Measurements from ENCODE around the gene WASF3. TPM values are rescaled to one million over a fixed set of nuclear protein-coding genes. Genes with fewer than 3 reads are reported as not detected.

Gene WASF3
- total RNA-seq, 3 donors from 2014 or later (not counting 1 experiment from before 2014, with no cell fraction given): 0.61 TPM; not detected in 2

DNA sequence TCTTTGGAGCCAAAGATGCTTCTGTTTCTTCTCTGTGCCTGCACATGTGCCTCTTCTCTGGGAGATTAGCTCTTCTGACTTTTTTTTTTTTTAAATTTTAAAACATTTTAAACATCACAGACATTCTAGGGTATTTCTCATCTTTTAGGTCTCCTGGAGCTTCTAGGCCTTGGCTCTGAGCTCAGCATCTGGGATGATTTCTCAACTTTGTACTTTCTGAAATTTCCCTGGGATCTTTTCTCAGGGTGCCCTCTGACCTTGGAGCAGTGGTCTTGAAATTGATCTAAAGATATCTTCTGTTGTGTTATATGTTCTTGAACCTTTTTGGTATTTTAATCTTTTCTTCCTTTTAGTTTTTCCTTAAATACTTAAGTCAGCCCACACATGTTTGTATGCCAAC lies 6.2 kb downstream of the WASF3 start:
- Histone ChIP-seq H3K27ac (ENCODE audit: low read length) (no peak overlapping the region), H3K36me3 (ENCODE audit: control insufficient read depth, insufficient read depth, low read length) (no peaks in the 10 kb centered on the region), H3K4me3 (ENCODE audit: low read length) (no peak overlapping the region), H3K9me3 (ENCODE audit: control insufficient read depth, insufficient read depth, low read length) (no peaks in the 10 kb centered on the region), H3K4me1 (ENCODE audit: control insufficient read depth, insufficient read depth, low read length) (no peaks in the 10 kb centered on the region), H3K27me3 (ENCODE audit: control insufficient read depth, insufficient read depth, low read length) (peaks cover 21% of the 10 kb centered on the region)
- peaks cover 7% of the 10 kb centered on the region for H3K36me3 Mint-ChIP-seq
- no peaks in the 10 kb centered on the region for H3K9me3 Mint-ChIP-seq
- H3K27me3 Mint-ChIP-seq (ENCODE audit: low read depth in 2 of 2): peaks cover 17 to 19% of the 10 kb centered on the region in 2 donors
- peaks cover 0 to 2% of the 10 kb centered on the region in 2 donors for H3K4me1 Mint-ChIP-seq
- intact Hi-C loops (cut with micrococcal nuclease): no loop called here
- TF ChIP-seq, protein P1, sequence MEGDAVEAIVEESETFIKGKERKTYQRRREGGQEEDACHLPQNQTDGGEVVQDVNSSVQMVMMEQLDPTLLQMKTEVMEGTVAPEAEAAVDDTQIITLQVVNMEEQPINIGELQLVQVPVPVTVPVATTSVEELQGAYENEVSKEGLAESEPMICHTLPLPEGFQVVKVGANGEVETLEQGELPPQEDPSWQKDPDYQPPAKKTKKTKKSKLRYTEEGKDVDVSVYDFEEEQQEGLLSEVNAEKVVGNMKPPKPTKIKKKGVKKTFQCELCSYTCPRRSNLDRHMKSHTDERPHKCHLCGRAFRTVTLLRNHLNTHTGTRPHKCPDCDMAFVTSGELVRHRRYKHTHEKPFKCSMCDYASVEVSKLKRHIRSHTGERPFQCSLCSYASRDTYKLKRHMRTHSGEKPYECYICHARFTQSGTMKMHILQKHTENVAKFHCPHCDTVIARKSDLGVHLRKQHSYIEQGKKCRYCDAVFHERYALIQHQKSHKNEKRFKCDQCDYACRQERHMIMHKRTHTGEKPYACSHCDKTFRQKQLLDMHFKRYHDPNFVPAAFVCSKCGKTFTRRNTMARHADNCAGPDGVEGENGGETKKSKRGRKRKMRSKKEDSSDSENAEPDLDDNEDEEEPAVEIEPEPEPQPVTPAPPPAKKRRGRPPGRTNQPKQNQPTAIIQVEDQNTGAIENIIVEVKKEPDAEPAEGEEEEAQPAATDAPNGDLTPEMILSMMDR (IDR thresholded peaks at IDR 0.05): no peak
- H3K27ac Mint-ChIP-seq: no peak overlapping the region
- ATAC-seq (no peak), DNase-seq (no peak)
- H3K4me3 Mint-ChIP-seq: no peak overlapping the region

DNA sequence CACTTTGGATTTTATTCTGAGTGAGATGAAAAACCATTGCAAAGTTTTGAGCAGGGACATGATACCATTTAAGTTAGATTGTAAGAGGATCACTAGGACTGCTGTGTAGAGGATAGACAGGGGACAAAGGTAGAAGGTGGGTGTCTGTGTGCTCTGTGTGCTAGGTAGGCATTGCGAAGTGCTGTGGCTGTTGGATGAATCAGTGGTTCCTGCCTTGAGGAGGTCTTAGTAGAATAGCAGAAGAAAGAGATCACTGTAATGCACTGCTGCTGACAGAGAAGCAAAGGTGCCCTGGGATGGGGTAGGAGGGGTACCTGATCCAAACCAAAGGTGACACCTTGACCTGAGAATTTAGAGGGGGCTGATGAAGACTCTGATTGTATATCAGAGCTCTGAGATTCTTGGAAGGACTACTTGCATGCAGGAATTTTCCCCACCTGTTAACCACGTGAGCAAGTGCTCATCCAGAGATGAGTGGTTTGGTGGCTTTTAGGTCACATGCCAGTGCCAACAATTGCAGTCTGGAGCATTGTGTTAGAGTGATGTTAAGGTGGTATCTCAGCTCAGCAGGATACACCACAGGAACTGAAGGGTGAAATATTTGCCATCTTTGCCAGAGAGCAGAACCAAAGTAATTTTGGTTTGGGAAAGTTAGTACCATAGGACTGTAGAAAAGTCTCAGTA lies 10.8 kb downstream of the WASF3 start:
- no peaks in the 10 kb centered on the region for H3K9me3 Mint-ChIP-seq
- H3K36me3 Mint-ChIP-seq: no peaks in the 10 kb centered on the region
- no peak overlapping the region for H3K27ac ChIP-seq (ENCODE audit: low read length)
- peaks cover 8 to 17% of the 10 kb centered on the region in 2 donors for H3K27me3 Mint-ChIP-seq (ENCODE audit: low read depth in 2 of 2)
- TF ChIP-seq, protein P1 (IDR thresholded peaks at IDR 0.05): no peak
- no peak overlapping the region for H3K27ac Mint-ChIP-seq
- peaks cover 3% of the 10 kb centered on the region for H3K27me3 ChIP-seq (ENCODE audit: control insufficient read depth, insufficient read depth, low read length)
- DNase-seq (no peak), ATAC-seq (no peak)
- no peak overlapping the region for H3K4me3 Mint-ChIP-seq
- 79% methylated on average over 2 of the region's 2 CpGs for WGBS (ENCODE audit: insufficient coverage)
- intact Hi-C loops (cut with micrococcal nuclease): no loop called here
- H3K36me3 ChIP-seq (ENCODE audit: control insufficient read depth, insufficient read depth, low read length): no peaks in the 10 kb centered on the region
- H3K4me1 ChIP-seq (ENCODE audit: control insufficient read depth, insufficient read depth, low read length): no peaks in the 10 kb centered on the region
- H3K4me1 Mint-ChIP-seq: no peaks in the 10 kb centered on the region
- no peak overlapping the region for H3K4me3 ChIP-seq (ENCODE audit: low read length)
- no peaks in the 10 kb centered on the region for H3K9me3 ChIP-seq (ENCODE audit: control insufficient read depth, insufficient read depth, low read length)

DNA sequence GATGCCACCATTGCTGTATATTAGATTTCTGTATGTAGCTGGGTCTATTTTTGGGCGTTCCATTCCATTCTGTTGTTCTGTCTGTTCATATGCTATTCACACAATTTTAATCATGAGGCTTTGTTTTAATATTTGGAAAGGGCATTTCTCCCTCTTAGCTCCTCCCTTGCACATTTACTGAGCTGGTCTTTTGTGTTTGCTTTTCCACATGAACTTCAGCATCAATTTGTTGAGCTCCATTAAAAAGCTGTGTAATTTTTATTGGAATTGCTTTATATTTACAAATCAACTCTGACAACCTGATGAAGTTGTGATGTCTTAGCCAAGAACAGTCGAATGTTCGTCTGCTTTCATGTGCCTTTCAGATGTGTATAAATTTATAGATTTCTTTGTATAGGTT lies 14.0 kb downstream of the WASF3 start:
- 63% methylated on average over 2 of the region's 3 CpGs for WGBS (ENCODE audit: insufficient coverage)
- H3K36me3 ChIP-seq (ENCODE audit: control insufficient read depth, insufficient read depth, low read length): no peaks in the 10 kb centered on the region

More for the DNA sequence above, 14.0 kb downstream of the WASF3 start:
- TF ChIP-seq, protein P1 (IDR thresholded peaks at IDR 0.05): no peak
- Mint-ChIP-seq H3K27me3 (ENCODE audit: low read depth in 2 of 2) (peaks cover 8 to 16% of the 10 kb centered on the region in 2 donors), H3K27ac (no peak overlapping the region), H3K9me3 (peaks cover 0 to 3% of the 10 kb centered on the region in 2 donors), H3K4me3 (no peak overlapping the region), H3K36me3 (no peaks in the 10 kb centered on the region), H3K4me1 (no peaks in the 10 kb centered on the region)
- intact Hi-C loops (cut with micrococcal nuclease): no loop called here
- Histone ChIP-seq H3K9me3 (ENCODE audit: control insufficient read depth, insufficient read depth, low read length) (no peaks in the 10 kb centered on the region), H3K27ac (ENCODE audit: low read length) (no peak overlapping the region), H3K27me3 (ENCODE audit: control insufficient read depth, insufficient read depth, low read length) (peaks cover 3% of the 10 kb centered on the region), H3K4me1 (ENCODE audit: control insufficient read depth, insufficient read depth, low read length) (no peaks in the 10 kb centered on the region), H3K4me3 (ENCODE audit: low read length) (no peak overlapping the region)
- DNase-seq (no peak), ATAC-seq (no peak)

Measured in natural killer cell (primary cell).